Left lobe of liver (tissue), 2 donors: ENCODE results near the gene SNX30. TPM values are rescaled to one million over a fixed set of nuclear protein-coding genes. Genes with fewer than 3 reads are reported as not detected.

ENCODE experiments used
- ATAC-seq: fragments of 200-7000 bp; cut with Tn5 transposase; one replicate; pipeline ENCODE4 v1.9.1; 2020; ENCODE audit warnings: mild to moderate bottlenecking, moderate library complexity
- DNase-seq: peaks from one replicate; pipeline ENCODE4 v3.0.0-alpha.2; 2020; ENCODE audit warnings: low spot score
- total RNA-seq: library from RNA; stranded (reverse); gene quantifications from one replicate; pipeline ENCODE4 v1.2.1, GENCODE V29; 2021
- donor health status: DM: no; HTN: no; CAD: no; lungs with moderate emphysema.
- donor health status: DM: no; HTN: yes; CAD: no.

Gene SNX30
- total RNA-seq, 1 donor from 2014 or later: 6.0 TPM

- DNase-seq (no peak), ATAC-seq (no peak)
Observed at GRCh38 chr9:112780450-112781036, 30.0 kb downstream of the SNX30 start.

DNA sequence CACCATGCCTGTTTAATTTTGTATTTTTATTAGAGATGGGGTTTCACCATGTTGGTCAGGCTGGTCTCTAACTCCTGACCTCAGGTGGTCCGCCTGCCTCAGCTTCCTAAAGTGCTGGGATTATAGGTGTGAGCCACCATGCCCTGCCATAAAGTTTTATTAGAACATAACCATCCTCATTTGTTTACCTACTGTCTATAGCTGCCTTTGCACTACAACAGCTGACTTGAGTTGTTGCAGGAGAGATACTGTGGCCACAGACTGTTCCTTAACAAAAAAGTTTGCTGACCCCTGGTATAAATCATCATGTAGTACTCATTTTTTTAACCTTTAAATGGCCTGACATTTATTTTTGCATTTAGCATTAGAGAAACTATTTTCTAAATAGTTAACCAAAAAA, 31.7 kb downstream of the SNX30 start:
- DNase-seq (no peak), ATAC-seq (no peak)

DNA sequence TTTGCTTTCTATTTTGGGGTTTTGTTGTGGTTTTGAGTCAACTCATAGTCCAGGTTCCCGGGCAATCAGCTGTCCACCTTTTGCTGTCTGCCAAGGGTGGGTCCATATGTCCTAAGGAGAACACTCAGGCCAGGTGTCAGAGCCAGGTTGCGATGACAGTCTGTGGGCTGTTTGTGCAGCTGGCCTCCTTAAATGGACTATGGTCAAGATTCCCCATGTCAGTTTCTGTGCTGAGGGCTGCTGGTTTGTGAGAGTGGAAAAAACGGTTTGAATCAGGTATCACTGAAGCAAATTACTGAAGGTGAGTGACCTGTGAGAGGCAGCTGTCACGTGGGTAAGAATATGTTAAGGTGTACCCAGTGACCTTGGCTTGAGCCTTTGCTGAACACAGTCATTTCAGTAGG, 33.0 kb downstream of the SNX30 start:
- peak; percentile 23 for ATAC-seq
- no peak for DNase-seq

DNA sequence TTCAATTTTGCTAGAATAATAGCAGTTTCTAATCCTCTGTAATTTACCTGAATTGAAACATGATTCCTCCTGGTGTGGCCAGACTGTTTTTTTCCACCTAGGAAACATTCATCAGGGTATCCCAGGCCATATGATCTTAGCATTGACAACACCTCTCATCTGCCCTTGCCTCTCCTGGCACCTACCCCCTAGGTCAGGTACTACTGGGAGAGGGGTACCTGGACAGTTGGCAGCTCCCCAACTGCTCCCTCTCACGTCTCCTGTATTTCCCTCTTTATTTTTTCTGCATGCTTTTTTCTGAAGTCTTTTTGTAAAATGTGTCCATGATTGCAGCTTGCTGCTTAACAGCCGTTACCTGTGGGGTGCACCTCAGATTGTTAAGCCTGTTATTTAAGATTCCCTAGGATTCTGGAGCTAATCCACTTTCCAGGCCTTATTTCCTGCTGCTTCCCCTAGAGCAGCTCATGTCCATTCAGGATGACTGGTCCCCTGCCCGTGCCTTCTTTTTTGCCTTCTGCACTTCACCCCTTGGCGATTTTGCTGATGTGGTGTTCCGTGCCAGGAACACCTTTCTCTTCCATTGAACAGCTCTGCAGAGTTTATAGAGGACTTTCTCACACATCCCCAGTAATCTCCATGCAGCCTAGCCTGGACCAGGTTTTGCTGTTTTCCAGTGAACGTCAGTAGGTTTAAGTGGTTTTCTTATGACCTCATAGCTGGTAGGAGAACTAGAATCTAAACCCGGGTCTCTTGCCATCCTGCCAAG, 33.6 kb downstream of the SNX30 start:
- no peak for DNase-seq
- ATAC-seq: no peak

- no peak for DNase-seq
- ATAC-seq: no peak
Observed at GRCh38 chr9:112785986-112786385, 35.4 kb downstream of the SNX30 start.

DNA sequence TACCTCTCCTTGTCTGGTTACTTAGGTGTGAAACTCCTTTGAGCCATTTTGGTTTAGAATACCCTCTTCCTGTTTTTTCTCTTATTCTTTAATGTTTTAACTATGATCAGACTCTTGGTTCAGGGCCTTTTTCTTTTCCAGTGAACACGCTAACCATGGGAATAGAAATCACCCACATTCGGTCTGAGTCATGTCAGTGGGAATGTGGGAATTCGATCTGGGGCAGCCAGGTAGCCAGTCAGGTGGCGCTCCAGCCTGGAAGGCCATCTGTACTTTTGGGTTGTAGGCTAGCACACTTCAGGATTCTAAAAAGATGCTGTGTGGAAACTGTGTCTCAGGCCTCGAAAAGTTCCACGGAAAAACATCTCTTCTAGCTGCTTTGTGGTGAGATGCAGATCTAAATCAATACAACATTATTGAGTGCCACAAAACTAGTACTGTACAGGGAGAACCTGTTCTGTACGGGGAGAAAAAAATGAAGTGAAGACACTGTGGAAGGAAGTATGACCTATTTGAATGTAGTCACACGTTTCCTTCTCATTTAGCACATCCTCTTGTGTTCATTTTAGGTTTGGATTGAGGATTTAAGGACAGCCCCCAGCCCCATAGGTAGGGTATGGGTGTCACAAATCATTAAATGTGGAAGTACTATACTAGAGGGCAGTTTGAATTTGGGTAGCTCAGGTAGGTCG, 36.4 kb downstream of the SNX30 start:
- DNase-seq (no peak), ATAC-seq (no peak)

- DNase-seq (no peak), ATAC-seq (no peak)
Observed at GRCh38 chr9:112787978-112788377, 37.4 kb downstream of the SNX30 start.

- ATAC-seq (no peak), DNase-seq (no peak)
Observed at GRCh38 chr9:112789473-112789872, 38.9 kb downstream of the SNX30 start.

DNA sequence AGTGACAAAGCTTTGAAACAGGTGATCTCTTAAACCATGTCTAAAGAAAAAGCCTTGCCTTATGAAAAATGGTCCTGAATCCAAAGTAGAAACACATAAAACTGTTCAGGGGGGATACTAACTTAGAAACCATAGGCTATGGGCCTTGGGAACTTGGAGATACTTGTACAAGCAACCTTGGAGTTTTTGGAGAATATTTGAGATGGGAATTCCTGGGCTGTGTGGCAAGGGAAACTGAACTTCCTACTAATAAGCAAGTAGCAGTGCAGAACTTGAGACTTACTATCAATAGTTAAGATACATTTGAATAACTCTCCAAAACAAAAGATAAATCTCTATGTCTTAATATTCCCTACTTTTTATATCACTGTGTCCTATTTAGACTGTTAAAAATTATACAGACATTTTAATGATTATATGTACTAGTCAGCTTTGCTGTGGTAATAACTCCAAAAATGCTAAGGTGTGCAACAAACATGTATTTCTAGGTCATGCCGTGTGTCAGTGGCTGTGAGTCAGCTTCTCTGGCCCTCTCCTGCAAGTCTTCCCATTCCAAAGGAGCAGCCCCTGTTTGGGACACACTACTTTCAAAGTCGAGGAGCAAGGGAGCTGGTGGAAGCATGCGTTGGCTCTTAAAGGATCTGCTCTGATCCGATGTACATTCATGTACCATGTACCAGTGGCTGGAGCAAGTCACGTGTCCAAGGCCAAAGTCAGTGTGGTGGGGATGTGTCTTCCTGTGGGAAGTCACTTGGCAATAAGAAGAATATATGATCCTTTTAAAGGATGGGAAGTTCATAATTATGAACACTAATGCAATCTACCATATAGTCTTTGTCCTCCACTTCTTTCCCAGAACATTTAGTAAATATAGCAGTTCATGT, 39.6 kb downstream of the SNX30 start:
- DNase-seq (no peak), ATAC-seq (no peak)

- ATAC-seq: no peak
Observed at GRCh38 chr9:112792670-112793069, 42.1 kb downstream of the SNX30 start.

DNA sequence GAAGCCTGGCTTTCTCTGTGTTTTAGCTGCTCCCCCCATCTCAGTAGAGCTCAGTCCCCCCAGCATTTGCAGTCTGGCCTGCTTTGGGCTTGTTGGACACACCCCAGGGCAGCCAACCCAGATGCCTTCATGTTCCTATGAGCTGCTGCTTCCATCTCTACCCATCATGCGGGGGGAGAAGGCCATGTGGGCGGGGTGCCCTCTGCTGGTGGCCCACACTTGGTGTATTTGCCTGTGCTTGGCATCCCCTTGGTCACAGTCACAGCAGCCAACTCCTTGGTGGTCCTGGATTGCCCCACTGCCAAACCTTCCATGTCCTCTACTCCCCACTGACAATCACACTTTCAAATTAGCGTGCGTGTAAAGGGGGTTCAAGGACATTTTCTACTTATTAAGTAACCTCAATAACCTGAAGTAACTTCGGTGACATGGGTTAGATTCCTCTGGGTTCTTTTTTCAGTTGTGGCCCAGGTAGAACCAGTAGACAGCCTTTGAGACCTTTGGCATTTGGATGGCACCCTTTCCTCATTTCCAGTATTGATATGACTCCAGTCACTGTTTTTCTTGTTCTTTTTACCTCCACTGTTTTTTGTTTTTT, 42.8 kb downstream of the SNX30 start:
- peak; percentile 98 for ATAC-seq
- peak; percentile 73 for DNase-seq

More at GRCh38 chr9:112792670-112793069, 42.1 kb downstream of the SNX30 start:
- DNase-seq: no peak

GRCh38 chr9:112794731-112795130, 44.2 kb downstream of the SNX30 start:
- DNase-seq: no peak
- ATAC-seq: no peak

- no peak for ATAC-seq
- DNase-seq: no peak
Observed at GRCh38 chr9:112795921-112796320, 45.4 kb downstream of the SNX30 start.

DNA sequence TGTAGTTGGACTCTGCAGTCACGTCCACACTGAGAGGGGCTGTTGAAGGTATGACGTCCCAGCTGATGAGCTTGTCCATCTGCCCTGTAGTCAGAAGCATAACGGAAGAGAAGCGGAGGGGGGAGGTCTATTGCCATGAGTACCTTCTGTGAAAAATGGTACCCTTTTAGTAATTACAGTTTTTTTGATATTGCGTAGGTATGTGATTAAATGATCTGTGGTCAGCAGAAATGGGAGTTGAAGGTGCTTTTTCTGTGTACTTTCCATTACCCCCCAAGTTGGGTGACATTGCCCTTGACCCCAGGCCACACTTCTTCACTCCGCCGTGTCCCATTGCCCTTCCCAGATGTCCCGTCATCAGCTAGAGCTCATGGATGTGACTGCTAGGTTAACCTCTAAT, 45.9 kb downstream of the SNX30 start:
- DNase-seq (no peak), ATAC-seq (no peak)

DNA sequence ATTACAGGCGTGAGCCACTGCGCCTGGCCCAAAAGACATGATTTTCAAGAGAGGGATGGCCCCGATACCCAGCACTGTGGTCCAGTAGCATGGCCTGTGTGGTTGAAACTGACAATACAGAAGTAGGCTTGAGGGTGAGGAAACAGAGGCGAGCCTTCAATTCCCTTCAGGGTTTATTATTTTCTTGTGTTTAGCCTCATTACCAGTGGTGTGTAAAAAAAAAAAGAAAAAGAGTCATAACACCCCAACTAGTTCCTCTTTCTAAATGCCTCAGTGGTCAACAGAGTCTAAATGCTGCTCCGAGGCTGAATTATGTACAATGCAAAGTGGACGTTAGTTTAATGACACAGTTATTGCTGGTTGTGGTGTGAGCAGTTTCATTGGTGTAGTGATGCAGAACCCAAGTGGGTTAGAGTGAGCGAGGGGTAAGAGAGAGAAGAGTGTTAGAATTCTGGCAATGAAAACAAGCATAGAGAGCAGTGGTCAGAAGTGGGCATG, 58.8 kb downstream of the SNX30 start:
- ATAC-seq: peak; percentile 37

GRCh38 chr9:112809906-112810305, 59.3 kb downstream of the SNX30 start:
- DNase-seq (no peak), ATAC-seq (no peak)

More for the DNA sequence above, 58.8 kb downstream of the SNX30 start:
- no peak for DNase-seq

GRCh38 chr9:112810696-112811490, 60.3 kb downstream of the SNX30 start:
- ATAC-seq (no peak), DNase-seq (no peak)

DNA sequence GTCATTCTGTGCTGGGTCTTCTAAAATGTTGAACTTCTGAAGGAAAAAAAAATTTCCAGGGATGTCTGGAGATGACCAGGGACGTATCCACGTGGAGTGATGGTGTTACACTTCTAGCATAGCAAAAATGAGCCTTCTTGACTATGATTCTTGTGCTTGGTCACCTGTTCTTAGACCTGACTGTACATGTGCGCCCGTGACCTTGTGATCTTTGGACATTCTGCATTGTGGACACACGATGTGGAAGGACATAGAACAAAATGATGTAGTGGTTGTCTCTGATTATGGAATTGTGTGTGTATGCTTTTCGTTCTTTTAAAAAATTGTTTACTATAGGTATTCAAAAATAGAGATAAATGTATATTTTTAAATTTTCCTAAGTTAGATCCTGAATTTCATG, 61.0 kb downstream of the SNX30 start:
- ATAC-seq (peak; percentile 52), DNase-seq (no peak)

DNA sequence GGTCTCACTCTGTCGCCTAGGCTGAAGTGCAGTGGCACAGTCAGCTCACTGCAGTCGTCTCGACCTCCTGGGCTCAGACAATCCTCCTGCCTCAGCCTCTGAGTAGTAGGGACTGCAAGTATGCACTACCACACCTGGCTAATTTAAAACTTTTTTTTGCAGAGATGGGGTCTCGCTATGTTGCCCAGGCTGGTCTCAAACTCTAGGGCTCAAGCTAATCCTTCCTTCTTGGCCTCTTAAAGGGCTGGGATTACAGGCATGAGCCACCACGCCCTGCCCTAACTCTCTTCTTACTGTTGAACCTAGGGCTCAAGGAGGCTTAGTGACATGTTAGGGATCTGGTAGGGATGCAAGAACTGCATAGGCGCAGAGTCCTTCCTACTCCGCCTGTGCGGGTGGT, 65.3 kb downstream of the SNX30 start:
- ATAC-seq (no peak), DNase-seq (no peak)

- DNase-seq: no peak
- ATAC-seq: no peak
Observed at GRCh38 chr9:112817860-112818203, 67.3 kb downstream of the SNX30 start.
